ENCODE measurements around the gene AK9. TPM values are rescaled to one million over a fixed set of nuclear protein-coding genes. Genes with fewer than 3 reads are reported as not detected.

Gene AK9
- total RNA-seq, 1 donor, result 8.0 TPM

- DNase-seq (ENCODE audit: low read depth), result no peak
- no peak overlapping the region for H3K4me3 ChIP-seq (ENCODE audit: low read depth, low read length)
- no peak for TF ChIP-seq CTCF (IDR thresholded peaks at IDR 0.05; ENCODE audit: insufficient read depth, low read length)
Measured at GRCh38 chr6:109480993-109481480, 210.0 kb downstream of the AK9 start.

- DNase-seq (ENCODE audit: low read depth), result no peak
- peak overlapping the region; percentile 25 for H3K4me3 ChIP-seq (ENCODE audit: low read depth, low read length)
- no peak for TF ChIP-seq CTCF (IDR thresholded peaks at IDR 0.05; ENCODE audit: insufficient read depth, low read length)
Measured at GRCh38 chr6:109478841-109479624, 212.0 kb downstream of the AK9 start.

GRCh38 chr6:109478222-109478805 lies 212.7 kb downstream of the AK9 start:
- TF ChIP-seq CTCF (IDR thresholded peaks at IDR 0.05; ENCODE audit: insufficient read depth, low read length), result no peak
- no peak overlapping the region for H3K4me3 ChIP-seq (ENCODE audit: low read depth, low read length)
- DNase-seq (ENCODE audit: low read depth), result no peak

- no peak for DNase-seq (ENCODE audit: low read depth)
- no peak overlapping the region for H3K4me3 ChIP-seq (ENCODE audit: low read depth, low read length)
- no peak for TF ChIP-seq CTCF (IDR thresholded peaks at IDR 0.05; ENCODE audit: insufficient read depth, low read length)
Measured at GRCh38 chr6:109477725-109478124, 213.3 kb downstream of the AK9 start.

- no peak for DNase-seq (ENCODE audit: low read depth)
- no peak overlapping the region for H3K4me3 ChIP-seq (ENCODE audit: low read depth, low read length)
- no peak for TF ChIP-seq CTCF (IDR thresholded peaks at IDR 0.05; ENCODE audit: insufficient read depth, low read length)
Measured at GRCh38 chr6:109477184-109477583, 213.8 kb downstream of the AK9 start.

GRCh38 chr6:109475625-109476024 lies 215.4 kb downstream of the AK9 start:
- TF ChIP-seq CTCF (IDR thresholded peaks at IDR 0.05; ENCODE audit: insufficient read depth, low read length), result no peak
- no peak overlapping the region for H3K4me3 ChIP-seq (ENCODE audit: low read depth, low read length)
- DNase-seq (ENCODE audit: low read depth), result no peak
